Adrenal gland (tissue), 5 donors: ENCODE data around the gene ADAMTS16.

ENCODE experiments used
- POLR2A ChIP-seq, 2 donors: fragments of 450-650 bp; IDR thresholded peaks; one replicate each; pipeline ENCODE4 v1.6.1; 2017; ENCODE audit warnings: antibody characterized with exemption in 2 of 2, mild to moderate bottlenecking in 2 of 2, moderate library complexity in 1 of 2
- TF ChIP-seq, protein P1 (sequence below), 6 experiments: fragments of 450-650 bp in 4 of 6; fragments of 200-600 bp in 2 of 6; sonication (generic) in 1 of 6; IDR thresholded peaks; 1 replicate in 5 of 6; 2 replicates in 1 of 6; pipeline versions ENCODE4 v1.5.1 to v1.8.0; 2016 to 2021; ENCODE audit warnings: antibody characterized with exemption in 6 of 6, mild to moderate bottlenecking in 2 of 6, moderate library complexity in 1 of 6
- donor health status: DM: no; HTN: no; CAD: no.

DNA sequence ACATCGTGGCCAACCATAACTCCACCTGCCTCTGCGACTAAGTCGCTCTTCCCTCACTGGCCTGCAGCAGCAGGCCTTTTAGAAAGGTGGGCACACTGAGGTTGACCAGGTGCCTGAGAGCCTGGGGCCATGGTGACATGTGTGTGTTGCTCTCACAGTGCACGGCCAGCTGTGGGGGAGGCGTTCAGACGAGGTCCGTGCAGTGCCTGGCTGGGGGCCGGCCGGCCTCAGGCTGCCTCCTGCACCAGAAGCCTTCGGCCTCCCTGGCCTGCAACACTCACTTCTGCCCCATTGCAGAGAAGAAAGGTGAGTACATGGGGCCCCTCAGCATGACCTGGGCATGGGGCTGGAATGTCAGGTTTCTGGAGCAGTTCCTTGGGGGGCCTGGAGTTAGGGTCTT is 177.8 kb downstream of the ADAMTS16 start:
- TF ChIP-seq, protein P1, sequence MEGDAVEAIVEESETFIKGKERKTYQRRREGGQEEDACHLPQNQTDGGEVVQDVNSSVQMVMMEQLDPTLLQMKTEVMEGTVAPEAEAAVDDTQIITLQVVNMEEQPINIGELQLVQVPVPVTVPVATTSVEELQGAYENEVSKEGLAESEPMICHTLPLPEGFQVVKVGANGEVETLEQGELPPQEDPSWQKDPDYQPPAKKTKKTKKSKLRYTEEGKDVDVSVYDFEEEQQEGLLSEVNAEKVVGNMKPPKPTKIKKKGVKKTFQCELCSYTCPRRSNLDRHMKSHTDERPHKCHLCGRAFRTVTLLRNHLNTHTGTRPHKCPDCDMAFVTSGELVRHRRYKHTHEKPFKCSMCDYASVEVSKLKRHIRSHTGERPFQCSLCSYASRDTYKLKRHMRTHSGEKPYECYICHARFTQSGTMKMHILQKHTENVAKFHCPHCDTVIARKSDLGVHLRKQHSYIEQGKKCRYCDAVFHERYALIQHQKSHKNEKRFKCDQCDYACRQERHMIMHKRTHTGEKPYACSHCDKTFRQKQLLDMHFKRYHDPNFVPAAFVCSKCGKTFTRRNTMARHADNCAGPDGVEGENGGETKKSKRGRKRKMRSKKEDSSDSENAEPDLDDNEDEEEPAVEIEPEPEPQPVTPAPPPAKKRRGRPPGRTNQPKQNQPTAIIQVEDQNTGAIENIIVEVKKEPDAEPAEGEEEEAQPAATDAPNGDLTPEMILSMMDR (IDR thresholded peaks at IDR 0.05) = no peak
- no peak for TF ChIP-seq POLR2A (IDR thresholded peaks at IDR 0.05)
